Measurements from ENCODE around the gene PRDX5. TPM values are rescaled to one million over a fixed set of nuclear protein-coding genes. Genes with fewer than 3 reads are reported as not detected.

The PRDX5 gene
- total RNA-seq, 2 donors from 2014 or later, result 108 to 224 TPM

- peaks cover 0 to 17% of the 10 kb centered on the region in 2 donors for H3K36me3 ChIP-seq (replicated peaks in 1 of 2; ENCODE audit: insufficient read depth in 1 of 2, low read depth in 2 of 2)
- ATAC-seq, result no peak
- 93 to 94% methylated on average over 8 to 10 of the region's 10 CpGs for WGBS, 2 donors
Observed at GRCh38 chr11:64362339-64362738, 44.4 kb downstream of the PRDX5 start.

GRCh38 chr11:64364435-64364834 is 46.5 kb downstream of the PRDX5 start:
- Histone ChIP-seq H3K9me3 (no peaks in the 10 kb centered on the region), H3K4me1 (peaks cover 10% of the 10 kb centered on the region), H3K36me3 (replicated peaks in 1 of 2; ENCODE audit: insufficient read depth in 1 of 2, low read depth in 2 of 2) (peaks cover 0 to 17% of the 10 kb centered on the region in 2 donors), H3K4me3 (no peak overlapping the region), H3K27ac (no peak overlapping the region), H3K27me3 (no peaks in the 10 kb centered on the region)
- ATAC-seq, result no peak
- TF ChIP-seq, protein P1, sequence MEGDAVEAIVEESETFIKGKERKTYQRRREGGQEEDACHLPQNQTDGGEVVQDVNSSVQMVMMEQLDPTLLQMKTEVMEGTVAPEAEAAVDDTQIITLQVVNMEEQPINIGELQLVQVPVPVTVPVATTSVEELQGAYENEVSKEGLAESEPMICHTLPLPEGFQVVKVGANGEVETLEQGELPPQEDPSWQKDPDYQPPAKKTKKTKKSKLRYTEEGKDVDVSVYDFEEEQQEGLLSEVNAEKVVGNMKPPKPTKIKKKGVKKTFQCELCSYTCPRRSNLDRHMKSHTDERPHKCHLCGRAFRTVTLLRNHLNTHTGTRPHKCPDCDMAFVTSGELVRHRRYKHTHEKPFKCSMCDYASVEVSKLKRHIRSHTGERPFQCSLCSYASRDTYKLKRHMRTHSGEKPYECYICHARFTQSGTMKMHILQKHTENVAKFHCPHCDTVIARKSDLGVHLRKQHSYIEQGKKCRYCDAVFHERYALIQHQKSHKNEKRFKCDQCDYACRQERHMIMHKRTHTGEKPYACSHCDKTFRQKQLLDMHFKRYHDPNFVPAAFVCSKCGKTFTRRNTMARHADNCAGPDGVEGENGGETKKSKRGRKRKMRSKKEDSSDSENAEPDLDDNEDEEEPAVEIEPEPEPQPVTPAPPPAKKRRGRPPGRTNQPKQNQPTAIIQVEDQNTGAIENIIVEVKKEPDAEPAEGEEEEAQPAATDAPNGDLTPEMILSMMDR (IDR thresholded peaks at IDR 0.05), result no peak
- no peak for TF ChIP-seq POLR2A (IDR thresholded peaks at IDR 0.05)
- no peak for DNase-seq
- WGBS, 2 donors, result 81 to 89% methylated on average over 6 of the region's 6 CpGs
- intact Hi-C loops (cut with DNase I), result no loop called here

More at GRCh38 chr11:64362339-64362738, 44.4 kb downstream of the PRDX5 start:
- no peak overlapping the region for H3K27ac ChIP-seq
- DNase-seq, result no peak
- H3K4me1 ChIP-seq, result peaks cover 27% of the 10 kb centered on the region
- intact Hi-C loops (cut with DNase I), result no loop called here
- H3K4me3 ChIP-seq, result no peak overlapping the region
- H3K27me3 ChIP-seq, result no peaks in the 10 kb centered on the region
- H3K9me3 ChIP-seq, result no peaks in the 10 kb centered on the region
- TF ChIP-seq, protein P1 (IDR thresholded peaks at IDR 0.05), result no peak
- TF ChIP-seq POLR2A (IDR thresholded peaks at IDR 0.05), result no peak

DNA sequence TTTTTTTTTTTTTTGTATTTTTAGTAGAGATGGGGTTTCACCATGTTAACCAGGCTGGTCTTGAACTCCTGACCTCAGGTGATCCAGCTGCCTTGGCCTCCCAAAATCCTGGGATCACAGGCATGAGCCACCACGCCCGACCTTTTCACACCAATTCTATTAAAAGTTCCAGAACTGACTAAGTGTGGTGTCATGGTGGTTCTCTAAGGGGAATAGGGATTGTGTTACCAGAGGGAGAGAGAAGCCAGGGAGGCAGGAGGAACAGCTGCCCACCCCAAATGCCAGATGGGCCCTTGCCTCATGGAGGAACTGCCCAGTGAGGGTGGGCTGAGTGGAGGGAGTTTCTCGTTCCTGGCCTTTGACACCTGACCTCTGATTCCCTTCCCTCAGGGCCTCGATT is 47.0 kb downstream of the PRDX5 start:
- 89 to 100% methylated on average over 2 to 4 of the region's 4 CpGs for WGBS, 2 donors
- peaks cover 6% of the 10 kb centered on the region for H3K4me1 ChIP-seq
- ATAC-seq (no peak), DNase-seq (no peak)
- intact Hi-C loops (cut with DNase I), result no loop called here
- no peaks in the 10 kb centered on the region for H3K27me3 ChIP-seq
- H3K9me3 ChIP-seq, result no peaks in the 10 kb centered on the region
- H3K36me3 ChIP-seq (replicated peaks in 1 of 2; ENCODE audit: insufficient read depth in 1 of 2, low read depth in 2 of 2), result peaks cover 0 to 17% of the 10 kb centered on the region in 2 donors
- H3K27ac ChIP-seq, result no peak overlapping the region
- H3K4me3 ChIP-seq, result no peak overlapping the region
- TF ChIP-seq, protein P1 (IDR thresholded peaks at IDR 0.05), result no peak
- TF ChIP-seq POLR2A (IDR thresholded peaks at IDR 0.05), result no peak

DNA sequence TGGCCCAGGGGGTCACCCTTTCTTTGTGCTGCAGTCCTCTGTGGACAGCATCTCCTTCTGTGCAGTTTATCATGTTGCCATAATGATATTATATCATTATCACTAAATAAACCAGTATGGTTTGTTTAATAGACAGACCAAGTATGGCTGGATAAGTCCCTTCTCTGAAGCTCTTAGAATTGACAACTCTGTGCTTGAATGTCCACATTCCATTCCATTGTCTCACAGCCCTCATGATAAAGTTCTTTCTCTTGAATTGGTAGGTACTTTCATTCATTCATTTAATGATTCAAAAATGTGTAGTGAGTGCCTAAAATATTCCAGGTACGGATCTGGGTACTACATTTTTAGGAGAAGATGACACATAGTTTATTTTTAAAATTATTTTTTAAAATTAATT is 48.8 kb downstream of the PRDX5 start:
- no peaks in the 10 kb centered on the region for H3K9me3 ChIP-seq
- DNase-seq (no peak), ATAC-seq (no peak)
- H3K27ac ChIP-seq, result no peak overlapping the region
- no peak overlapping the region for H3K4me3 ChIP-seq
- 92 to 93% methylated on average over 1 of the region's 1 CpG for WGBS, 2 donors
- intact Hi-C loops (cut with DNase I), result no loop called here
- H3K4me1 ChIP-seq, result no peaks in the 10 kb centered on the region
- H3K36me3 ChIP-seq (replicated peaks in 1 of 2; ENCODE audit: insufficient read depth in 1 of 2, low read depth in 2 of 2), result peaks cover 0 to 16% of the 10 kb centered on the region in 2 donors
- no peaks in the 10 kb centered on the region for H3K27me3 ChIP-seq
- no peak for TF ChIP-seq POLR2A (IDR thresholded peaks at IDR 0.05)
- TF ChIP-seq, protein P1 (IDR thresholded peaks at IDR 0.05), result no peak

GRCh38 chr11:64367931-64368672 is 50.2 kb downstream of the PRDX5 start:
- no peak overlapping the region for H3K4me3 ChIP-seq
- WGBS, 2 donors, result 90 to 92% methylated on average over 20 to 45 of the region's 46 CpGs
- no peak overlapping the region for H3K27ac ChIP-seq
- no peaks in the 10 kb centered on the region for H3K9me3 ChIP-seq
- peaks cover 0 to 12% of the 10 kb centered on the region in 2 donors for H3K36me3 ChIP-seq (replicated peaks in 1 of 2; ENCODE audit: insufficient read depth in 1 of 2, low read depth in 2 of 2)
- TF ChIP-seq, protein P1 (IDR thresholded peaks at IDR 0.05), result no peak
- TF ChIP-seq POLR2A (IDR thresholded peaks at IDR 0.05), result no peak
- no peaks in the 10 kb centered on the region for H3K4me1 ChIP-seq
- intact Hi-C loops (cut with DNase I), result no loop called here
- no peaks in the 10 kb centered on the region for H3K27me3 ChIP-seq
- DNase-seq (no peak), ATAC-seq (no peak)
